Glomerular visceral epithelial cell (primary cell): Measurements from ENCODE around the gene PRR14L.
"Not testable (repeated sequence)": the region's sequence is repeated elsewhere in the genome, so short reads cannot be mapped to it uniquely, and the experiment has no call there.

ENCODE experiments used
- DNase-seq: peaks from one replicate; pipeline ENCODE4 v3.0.0-alpha.2; 2016; ENCODE audit errors: extremely low spot score

Gene PRR14L

DNA sequence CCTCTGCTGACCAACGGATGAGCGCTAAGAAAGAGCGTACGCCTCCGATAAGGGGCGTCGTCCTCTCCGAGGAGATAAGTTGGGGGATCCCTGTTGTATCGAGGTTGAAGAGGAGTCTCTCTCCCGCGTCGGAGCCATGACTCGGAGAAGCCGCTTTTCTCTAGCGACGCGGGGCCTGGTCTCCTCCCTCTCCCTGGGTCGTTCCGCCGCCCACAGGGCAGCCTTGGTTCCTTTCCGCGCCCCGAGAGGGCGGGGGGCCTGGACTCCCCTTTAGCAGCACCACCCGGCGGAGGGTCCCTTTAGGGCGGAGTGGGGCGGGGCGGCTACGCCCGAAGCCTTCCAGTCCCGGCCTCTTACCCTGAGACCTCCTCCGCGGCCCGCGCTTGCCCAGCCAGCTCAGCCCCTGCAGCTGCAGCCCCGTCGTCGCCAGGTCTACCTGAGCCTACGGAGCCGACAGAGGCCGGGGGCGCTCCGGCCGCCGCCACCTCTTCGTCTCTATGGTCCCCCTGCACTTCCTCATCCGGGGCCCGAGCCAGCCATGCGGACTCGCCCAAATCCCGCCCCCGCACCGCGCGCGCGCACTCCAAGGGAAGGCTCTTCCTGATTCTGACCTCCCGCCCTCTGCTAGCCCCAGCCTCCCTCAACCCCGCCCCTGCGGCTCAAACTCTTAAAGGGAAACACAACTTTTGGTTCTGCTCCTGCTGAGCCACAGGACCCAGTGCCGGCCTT, at the start of gene PRR14L:
Gene PRR14L (minus strand): TSS at position 497 of the 729 bp plus-strand sequence. CDS start 11,272 bp downstream, outside the sequence.
- peak; percentile 95 for DNase-seq

DNA sequence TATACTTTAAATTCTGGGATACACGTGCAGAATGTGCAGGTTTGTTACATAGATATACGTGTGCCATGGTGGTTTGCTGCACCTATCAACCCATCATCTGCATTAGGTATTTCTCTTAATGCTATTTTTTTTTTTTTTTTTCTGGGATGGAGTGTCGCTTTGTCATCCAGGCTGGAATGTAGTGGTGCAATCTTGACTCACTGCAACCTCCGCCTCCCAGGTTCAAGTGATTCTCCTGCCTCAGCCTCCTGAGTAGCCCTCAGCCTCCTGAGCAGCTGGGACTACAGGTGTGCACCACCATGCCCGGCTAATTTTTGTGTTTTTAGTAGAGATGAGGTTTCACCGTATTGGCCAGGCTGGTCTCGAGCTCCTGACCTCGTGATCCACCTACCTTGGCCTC, 49.4 kb upstream of the PRR14L start:
- not testable (repeated sequence) for DNase-seq

DNA sequence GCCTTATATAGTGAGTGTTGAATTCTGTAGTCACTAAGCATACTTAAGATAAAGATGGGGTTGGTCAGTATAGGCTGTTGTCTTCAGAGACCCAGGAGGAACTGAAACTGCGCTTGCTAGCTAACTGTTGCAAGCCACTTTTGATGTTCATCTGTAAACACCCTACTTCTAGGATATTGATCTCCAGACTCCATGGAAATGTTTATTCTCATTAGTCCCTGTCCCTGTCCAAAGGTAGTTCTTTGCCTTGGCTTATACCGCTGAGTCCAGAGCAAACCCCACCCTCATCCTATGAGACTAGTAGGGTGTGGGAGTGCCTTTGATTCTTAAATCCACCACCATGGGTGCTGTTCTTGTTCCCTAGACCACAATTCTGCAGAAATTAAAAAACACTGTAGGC, 40.3 kb upstream of the PRR14L start:
- DNase-seq = no peak

DNA sequence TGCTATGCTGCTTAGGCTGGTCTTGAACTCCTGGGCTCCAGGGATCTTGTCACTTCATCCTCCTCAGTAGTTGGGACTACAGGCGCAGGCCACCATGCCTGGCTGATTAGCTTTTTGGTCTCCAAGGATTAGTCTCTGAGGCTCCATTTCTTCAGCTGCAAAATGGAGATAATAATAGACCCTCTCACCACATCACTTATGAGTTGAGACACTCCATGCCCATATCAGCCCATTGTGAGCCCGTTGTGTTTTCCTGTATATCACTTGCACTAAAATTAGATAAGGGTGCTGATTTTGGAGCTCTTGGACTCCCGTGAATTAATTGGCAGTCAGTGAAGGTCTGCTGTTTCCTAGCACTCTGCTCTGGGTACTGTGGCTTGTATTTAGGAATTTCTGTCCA, 39.9 kb upstream of the PRR14L start:
- DNase-seq = no peak

DNA sequence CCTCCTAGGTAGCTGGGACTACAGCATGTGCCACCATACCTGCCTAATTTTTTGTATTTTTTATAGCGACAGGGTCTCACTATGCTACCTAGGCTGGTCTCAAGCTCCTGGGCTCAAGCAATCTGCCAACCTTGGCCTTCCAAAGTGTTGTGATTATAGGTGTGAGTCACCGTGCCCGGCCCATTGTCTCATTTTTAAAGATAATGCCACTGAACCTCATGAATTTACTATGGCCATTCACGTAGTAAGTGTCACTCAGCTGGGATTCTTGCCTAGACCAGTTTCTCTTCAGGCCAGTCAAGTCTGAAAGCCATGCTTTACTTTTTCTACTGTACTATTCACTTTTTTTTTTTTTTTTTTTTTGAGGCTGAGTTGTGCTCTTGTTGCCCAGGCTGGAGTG, 26.3 kb upstream of the PRR14L start:
- no peak for DNase-seq

DNA sequence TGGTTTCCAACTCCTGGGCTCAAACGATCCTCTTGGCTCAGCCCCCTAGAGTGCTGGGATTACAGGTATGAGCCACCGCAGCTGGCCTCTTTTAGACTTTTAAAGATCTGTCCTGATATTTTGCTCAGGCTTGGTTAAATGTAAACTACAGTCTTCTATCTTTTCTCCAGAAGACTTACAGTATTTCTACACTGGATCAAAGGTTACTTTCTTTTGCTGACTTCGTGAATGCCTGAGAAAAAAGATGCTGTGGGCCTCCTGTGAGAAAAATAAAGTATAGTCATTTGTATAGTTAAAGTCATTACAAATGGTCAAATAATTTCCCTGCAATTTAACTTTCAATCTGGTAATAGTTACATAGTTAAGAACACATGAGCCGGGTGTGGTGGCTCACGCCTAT, 23.5 kb upstream of the PRR14L start:
- no peak for DNase-seq

DNA sequence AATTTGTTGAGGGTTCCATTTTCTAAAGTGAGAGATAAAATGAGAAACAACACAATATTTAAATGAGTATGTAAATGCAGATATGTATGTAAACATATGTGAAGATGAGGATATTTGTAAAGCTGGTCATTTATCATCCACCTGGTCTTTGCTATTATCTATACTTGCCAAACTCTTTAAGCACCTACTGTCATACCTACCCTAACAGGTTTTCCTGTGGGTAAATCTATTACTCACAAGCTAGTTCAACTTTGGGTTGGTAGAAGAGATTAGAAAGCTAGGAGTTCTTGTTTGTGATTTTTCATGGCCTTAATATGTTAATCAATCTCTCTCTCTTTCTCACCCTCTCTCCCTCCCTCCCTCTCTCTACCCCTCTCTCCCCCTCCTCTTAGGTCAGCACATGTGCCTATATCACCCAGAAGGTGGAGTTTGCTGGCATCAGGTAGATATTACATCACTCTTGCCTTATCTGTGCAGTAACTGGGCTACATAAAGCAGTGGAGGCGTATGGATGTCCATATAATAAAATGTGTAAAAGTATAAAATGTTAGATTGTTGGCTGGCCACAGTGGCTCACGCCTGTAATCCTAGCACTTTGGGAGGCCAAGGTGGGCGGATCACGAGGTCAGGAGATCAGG, 18.6 kb upstream of the PRR14L start:
- DNase-seq = no peak

DNA sequence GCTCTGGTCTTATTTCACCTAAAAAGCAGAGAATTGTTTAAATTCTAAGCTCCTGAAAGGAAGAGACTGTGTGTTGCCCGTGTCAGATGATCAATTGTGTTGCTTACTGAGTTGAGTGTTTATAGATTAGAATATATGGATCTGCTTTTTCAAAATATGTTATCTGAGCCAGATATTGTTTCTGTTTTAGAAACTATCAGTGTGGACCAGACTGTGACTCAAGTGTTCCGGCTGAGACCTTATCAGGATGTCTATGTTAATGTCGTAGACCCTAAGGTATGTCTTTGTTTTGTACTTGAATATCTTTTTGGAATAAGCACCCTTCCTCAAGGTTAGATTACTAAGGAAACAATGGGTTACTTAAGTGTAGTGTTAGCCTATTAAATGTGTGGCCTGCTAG, 14.9 kb upstream of the PRR14L start:
- no peak for DNase-seq

DNA sequence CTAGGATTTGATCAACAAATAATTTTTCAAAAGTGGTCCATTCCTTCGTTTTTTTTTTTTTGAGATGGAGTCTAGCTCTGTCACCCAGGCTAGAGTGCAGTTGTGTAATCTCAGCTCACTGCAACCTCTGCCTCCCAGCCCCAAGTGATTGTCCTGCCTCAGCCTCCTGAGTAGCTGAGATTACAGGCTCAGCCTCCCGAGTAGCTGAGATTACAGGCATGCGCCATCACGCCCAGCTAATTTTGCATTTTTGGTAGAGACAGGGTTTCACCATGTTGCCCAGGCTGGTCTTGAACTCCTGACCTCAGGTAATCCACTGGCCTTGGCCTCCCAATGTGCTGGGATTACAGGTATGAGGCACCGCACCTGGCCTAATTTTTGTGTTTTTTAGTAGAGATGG, 8.9 kb upstream of the PRR14L start:
- not testable (repeated sequence) for DNase-seq

DNA sequence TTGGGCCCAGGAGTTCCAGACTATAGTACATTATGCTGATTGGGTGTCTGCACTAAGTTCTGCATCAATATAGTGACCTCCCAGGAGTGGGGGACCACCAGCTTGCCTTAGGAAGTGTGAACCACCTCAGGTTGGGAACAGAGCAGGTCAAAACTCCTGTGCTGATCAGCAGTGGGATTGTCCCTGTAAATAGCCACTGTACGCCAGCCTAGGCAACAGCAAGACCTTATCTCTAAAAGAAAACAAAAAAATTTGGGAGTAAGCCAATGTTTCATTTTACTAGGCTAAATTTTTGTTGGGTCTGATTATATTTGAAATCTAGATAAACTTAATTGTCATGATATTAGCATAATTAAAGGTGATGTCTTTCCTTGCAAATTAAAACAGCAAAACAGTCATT, 7.3 kb upstream of the PRR14L start:
- DNase-seq = no peak

DNA sequence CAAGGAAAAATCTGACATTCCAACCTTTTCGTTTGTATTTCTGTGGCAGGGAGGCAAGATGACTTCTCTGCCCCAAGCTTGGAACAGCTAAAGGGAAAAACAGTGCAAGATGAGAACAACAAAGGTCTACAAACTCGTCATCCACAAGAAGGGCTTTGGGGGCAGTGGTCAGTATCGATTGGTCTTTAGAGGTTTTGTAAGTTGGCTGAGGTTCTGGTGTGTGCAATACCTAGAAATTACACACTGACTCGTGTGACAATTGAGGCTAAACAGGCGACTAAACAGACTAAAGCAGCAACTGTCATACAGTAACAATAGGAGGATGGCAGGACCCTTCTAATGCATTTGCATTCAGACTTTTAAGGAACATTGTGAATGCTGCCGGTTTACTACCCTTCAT, 4.9 kb upstream of the PRR14L start:
- no peak for DNase-seq

DNA sequence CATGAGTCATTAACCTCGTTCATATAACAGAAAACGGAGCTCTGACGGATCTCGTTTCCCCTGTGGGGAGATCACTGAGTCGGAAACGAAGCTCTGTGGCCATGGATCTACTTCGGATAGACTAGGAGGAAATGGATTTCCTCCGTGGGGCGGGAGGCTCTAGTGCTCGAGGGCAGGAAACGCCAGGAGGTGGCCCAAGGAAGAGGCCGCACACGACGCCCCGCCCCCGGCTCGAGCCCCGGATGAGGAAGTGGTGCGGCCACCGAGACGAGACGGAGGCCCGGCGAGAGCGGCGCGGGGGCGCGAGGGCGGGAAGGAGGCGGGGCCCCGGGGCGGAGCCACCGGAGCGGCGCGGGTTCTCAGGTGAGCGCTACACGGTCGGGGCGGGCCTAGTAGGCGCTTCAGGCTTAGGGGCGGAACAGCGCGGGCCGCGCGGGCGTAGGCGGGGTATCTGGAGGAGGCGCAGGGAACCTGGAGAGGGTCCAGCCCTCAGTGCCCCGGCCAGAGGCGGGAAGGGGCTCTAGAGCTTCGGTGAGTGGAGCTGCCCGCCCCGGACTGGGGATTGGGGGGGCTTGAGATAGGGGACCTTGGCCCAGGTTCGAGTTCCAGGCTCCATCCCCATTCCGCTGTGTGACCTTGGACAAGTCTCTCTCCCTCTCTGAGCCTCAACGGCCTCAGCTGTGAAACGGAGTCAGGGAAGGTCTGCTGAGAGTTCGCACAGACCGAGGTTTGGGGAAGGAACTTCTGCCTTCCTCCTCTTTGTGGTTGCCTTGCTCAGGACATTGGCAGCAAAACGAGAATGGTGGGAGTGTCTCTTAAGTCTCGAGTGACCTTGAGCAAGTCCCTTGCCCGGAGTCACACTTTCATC, 3.9 kb upstream of the PRR14L start, which contains the start of gene DEPDC5:
Gene DEPDC5 (plus strand): TSS at position 386 of the 868 bp plus-strand sequence. CDS start 903 bp downstream, outside the sequence.
- DNase-seq = peak; percentile 96

DNA sequence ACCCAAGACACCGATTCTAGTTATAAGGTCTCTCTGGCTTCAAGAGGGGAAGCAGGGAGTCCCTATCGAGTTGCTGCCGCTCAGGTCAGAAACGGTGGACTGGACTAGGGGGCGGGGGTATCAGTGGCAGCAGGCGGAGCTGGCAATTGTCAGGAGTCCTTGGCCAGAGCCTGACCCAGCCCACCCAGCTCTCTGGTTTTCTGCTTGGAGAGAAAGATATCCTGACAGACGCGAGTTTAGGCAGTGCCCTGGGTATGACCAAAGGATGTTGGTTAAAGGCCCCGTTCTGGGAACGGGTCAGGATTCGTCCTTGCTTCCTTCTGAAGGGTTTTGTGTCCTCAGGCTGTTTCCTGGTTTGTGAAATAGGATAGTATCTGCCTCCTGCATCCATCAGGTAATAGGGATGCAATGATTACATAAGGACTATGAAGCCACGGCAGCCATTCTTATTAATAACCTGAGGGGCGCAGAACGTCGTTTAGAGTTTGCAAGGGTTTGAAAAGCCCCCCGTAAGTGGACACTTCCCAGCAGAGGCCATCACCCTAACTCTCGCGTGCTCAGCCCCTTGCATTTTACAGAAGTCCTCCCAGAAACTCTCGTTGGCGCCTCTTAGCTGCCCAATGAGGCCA, 3.2 kb upstream of the PRR14L start:
- peak; percentile 46 for DNase-seq

DNA sequence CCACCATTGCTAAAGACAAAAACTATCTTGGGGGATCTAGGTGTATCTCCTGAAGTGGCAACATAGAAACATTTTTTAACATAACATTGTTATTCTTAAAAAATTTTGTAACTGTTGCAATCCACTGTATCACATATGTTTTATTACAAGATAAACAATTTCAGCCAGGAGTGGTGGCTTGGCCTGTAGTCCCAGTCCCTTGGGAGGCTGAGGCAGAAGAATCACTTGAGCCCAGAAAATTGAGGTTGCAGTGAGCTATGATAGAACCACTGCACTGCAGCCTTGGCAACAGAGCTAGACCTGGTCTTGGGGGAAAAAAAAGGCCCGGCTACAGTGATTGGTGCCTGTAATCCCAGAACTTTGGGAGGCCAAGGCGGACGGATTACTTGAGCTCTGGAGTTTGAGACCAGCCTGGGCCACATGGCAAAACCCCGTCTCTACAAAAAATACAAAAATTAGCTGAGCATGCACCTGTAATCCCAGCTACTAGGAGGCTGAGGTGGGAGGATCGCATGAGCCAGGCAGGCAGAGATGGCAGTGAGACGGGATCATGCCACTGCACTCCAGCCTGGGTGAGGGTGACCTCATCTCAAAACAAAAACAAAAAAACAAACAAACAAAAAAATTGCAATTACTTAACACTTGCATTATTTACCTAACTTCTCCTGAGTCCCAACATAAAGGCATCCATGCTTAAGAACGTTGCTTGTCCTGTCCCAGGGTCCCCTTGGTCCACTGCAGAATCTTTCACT, 2.3 kb upstream of the PRR14L start:
- DNase-seq = no peak

DNA sequence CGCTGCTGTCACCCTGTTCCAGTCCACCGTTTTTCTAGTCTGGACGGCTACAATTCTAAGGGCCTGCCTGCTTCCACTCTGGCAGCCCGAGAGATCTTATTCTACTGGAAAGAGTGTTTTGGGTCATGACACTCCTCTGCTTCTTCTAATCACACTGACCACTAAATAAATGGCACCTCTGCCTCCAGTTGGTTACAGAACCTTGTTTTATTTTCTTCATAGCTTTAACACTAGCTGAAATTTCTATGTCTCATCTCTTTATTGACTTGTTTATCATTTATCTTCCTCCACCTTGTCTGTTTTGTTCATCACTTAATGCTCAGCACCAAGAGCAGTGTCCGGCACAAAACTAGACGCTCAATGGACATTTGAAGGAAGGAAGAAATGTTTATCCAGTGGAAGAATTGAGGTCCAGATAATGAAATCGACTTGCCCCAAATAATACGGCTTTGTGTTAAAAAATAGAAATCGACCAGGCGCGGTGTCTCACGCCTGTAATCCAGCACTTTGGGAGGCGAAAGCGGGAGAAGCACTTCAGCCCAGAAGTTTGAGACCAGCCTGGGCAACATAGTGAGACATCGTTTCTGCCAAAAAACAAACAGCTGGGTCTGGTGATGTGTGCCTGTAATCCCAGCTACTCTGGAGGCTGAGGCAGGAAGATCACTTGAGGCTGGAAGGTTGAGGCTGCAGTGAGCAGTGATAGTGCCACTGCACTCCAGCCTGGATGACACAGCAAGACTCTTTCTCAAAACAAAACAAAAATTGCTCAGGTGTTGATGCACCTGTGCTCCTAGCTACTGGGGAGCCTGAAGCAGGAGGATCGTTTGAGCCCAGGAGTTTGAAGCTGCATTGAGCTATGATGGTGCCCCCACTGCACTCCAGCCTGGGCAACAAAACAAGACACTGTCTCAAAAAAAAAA, 693 bp upstream of the PRR14L start:
- DNase-seq = no peak

DNA sequence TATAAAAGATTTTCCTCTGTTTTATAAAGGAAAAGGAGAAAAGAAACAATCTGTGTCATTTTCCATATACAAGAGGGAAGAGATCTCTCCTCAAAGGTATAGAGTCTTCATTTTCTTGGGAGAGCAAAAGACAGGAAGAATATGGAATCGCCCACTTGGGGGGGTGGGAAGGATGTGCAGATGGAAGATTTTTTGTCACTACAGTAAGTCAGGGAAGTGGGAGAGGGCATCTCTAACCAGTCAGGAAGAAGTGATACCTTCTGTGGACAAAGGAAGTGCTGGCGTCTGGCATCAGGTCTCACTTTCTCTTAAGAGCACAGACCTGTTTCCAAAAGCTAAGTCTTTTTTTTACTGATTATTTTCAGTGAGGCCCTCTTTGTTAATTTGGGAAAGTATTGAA, 1.4 kb downstream of the PRR14L start:
- DNase-seq = peak; percentile 17

DNA sequence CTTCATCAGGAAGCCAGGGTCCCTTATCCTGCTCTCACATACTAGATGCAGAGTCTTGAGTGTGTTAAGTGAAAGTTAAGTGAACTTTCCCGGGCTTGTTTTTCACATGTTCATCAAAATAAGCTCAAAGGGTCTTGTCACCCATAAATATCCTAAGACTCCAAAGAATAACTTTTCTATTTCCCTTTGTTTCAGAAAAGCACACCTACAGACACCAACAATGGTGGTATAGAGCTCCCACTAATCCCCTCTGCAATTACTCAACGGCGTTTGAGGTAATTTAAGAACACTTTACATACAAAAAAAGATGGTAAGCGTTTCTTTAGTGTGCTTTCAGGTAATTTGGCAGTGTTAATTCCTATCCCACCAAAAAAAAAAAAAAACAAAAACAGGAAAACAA, 2.5 kb downstream of the PRR14L start:
- no peak for DNase-seq

DNA sequence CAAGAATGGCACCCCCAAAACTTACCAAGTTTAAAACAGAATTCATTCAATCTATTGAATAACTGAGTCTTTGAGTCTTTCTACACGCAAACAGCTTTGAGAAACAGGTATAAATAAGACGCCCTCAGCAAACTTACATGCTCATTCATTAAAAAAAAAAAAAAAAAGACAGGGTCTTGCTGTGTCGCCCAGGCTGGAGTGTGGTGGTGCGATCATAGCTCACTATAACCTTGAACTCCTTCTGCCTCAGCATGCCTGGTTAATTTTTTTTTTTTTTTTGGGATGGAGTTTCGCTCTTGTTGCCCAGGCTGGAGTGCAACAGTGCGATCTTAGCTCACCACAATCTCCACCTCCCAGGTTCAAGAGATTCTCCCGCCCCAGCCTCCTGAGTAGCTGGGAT, 6.1 kb downstream of the PRR14L start:
- DNase-seq = no peak

DNA sequence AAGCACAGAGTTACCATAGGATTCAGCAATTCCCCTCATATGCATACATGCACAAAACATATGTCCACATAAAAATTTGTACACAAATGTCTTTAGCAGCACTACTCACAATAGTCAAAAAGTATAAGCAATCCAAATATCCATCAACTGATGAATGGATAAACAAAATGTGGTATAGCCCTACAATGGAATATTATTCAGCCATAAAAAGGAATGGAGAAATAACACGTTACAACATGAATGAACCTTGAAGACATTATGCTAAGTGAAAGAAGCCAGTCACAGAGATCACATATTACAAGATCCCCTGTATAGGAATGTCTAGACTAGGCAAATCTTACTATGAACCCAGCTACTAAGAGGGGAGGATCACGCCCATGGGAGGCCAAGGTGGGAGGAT, 7.2 kb downstream of the PRR14L start:
- no peak for DNase-seq

DNA sequence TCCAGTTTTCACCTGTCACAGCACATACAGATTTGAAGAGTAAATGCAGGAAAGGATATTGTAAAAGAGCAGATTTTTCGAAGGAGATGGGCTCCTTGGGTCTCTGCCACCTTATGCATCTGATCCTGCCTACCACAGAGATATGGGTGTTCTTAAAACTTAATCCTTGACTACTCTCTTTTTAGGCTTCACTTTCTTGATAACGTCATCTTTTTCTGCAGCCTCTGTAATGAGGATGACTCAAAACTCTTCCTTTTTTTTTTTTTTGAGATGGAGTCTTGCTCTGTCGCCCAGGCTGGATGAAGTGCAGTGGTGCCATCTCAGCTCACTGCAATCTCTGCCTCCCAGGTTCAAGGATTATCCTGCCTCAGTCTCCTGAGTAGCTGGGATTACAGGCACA, 7.8 kb downstream of the PRR14L start:
- DNase-seq = no peak
